HEK293T (cell line): ENCODE data around the gene CEP89.

Experiments
- FOXA1 ChIP-seq: fragments of 450-650 bp; IDR thresholded peaks from 2 replicates; pipeline ENCODE4 v1.6.1; 2016; ENCODE audit warnings: mild to moderate bottlenecking
- FOXM1 ChIP-seq: fragments of 450-650 bp; IDR thresholded peaks from 2 replicates; pipeline ENCODE4 v1.6.1; 2017; ENCODE audit warnings: mild to moderate bottlenecking, borderline replicate concordance
- HDGF ChIP-seq: fragments of 450-650 bp; IDR thresholded peaks from 2 replicates; pipeline ENCODE4 v1.6.1; 2017; ENCODE audit warnings: antibody characterized with exemption, borderline replicate concordance
- SP1 ChIP-seq: fragments of 450-650 bp; IDR thresholded peaks from 2 replicates; pipeline ENCODE4 v1.6.1; 2017

DNA sequence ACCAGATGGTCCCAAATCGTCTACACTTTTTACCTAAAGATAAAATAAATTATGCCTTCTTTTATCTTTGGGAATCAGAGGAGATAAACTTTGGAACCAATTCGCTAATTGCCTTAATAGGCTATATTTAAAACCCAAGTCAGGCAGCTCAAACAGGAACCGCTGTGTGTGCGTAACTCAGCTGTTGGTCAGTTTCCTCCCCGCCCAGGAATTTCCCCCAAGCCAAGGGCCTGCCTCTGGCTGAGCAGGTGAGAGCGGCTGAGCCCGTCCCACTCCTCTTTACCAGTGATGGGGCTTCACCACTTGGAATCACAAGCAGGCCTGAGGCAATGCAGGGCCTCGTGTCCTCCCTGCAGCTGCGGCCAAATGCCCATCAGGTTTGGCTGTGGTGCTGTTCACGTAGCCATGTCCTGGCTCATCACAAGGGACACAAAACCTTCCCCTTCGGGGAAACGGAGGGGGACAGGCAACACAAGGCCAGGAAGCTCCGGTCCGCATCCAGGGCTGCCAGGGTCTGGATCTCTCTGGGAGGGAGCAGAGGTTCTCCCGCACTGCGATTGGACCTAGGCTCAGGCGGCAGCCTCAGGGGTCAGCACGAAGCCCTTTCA is 101.7 kb downstream of the CEP89 start:
- TF ChIP-seq SP1 (no peak), FOXA1 (no peak), FOXM1 (no peak), HDGF (no peak)
